IPS DF 6.9 (cell line): Measurements from ENCODE around the gene OR2H1.

Experiments
- DNase-seq: peaks from one replicate; pipeline ENCODE4 v3.0.0-alpha.2; 2013; ENCODE audit warnings: low read depth, low spot score
- H3K27ac ChIP-seq: one replicate; pipeline ENCODE4 v1.5.1; 2013; ENCODE audit warnings: low read length, control low read depth
- H3K27me3 ChIP-seq: 2 replicates; pipeline ENCODE4 v1.6.1; 2013; ENCODE audit warnings: mild to moderate bottlenecking, low read length; ENCODE audit not compliant: control insufficient read depth, insufficient read depth
- H3K36me3 ChIP-seq: 2 replicates; pipeline ENCODE4 v1.6.1; 2013; ENCODE audit warnings: low read length; ENCODE audit not compliant: control insufficient read depth, insufficient read depth
- H3K4me1 ChIP-seq: 2 replicates; pipeline ENCODE4 v1.6.1; 2013; ENCODE audit warnings: low read length; ENCODE audit not compliant: control insufficient read depth, insufficient read depth
- H3K4me3 ChIP-seq: 2 replicates; pipeline ENCODE4 v1.5.1; 2013; ENCODE audit warnings: mild to moderate bottlenecking, low read length
- H3K9me3 ChIP-seq: 2 replicates; pipeline ENCODE4 v1.6.1; 2013; ENCODE audit warnings: low read length, inconsistent platforms; ENCODE audit not compliant: control insufficient read depth, insufficient read depth
- WGBS: extraction: QIAGEN DNeasy Blood & Tissue Kit; methylation state at CpG from one replicate; pipeline ENCODE4 v1.1.7; 2013; ENCODE audit warnings: mixed read lengths, missing lambda C conversion rate; ENCODE audit not compliant: insufficient read length, insufficient coverage; 5-methylcytosine and 5-hydroxymethylcytosine counted together

Gene OR2H1

DNA sequence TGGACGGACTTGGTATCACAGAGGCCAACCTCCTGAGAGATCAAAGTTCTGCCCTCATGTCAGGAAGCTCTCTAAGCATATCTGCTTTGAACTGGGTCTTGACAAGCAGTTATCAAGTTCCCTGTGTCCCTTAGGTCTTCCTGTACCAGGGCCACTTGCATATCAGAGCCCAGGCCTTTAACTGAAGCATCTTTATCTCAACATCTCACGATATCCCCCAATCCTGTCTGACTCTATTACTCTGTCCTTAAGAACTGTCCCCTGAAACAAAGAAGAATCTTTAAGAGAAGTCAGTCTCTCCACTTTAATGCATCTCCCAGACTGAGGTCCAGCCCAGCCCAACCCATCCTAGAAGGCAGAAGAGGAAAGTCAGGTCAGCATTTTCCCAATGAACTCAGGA, 22.6 kb downstream of the OR2H1 start:
- no peak for DNase-seq
- no peaks in the 10 kb centered on the region for H3K9me3 ChIP-seq
- WGBS = no CpG with 5 or more reads among the region's 2 CpGs
- H3K4me1 ChIP-seq = no peaks in the 10 kb centered on the region
- no peak overlapping the region for H3K4me3 ChIP-seq
- H3K36me3 ChIP-seq = no peaks in the 10 kb centered on the region
- H3K27me3 ChIP-seq = no peaks in the 10 kb centered on the region
- H3K27ac ChIP-seq = no peak overlapping the region

DNA sequence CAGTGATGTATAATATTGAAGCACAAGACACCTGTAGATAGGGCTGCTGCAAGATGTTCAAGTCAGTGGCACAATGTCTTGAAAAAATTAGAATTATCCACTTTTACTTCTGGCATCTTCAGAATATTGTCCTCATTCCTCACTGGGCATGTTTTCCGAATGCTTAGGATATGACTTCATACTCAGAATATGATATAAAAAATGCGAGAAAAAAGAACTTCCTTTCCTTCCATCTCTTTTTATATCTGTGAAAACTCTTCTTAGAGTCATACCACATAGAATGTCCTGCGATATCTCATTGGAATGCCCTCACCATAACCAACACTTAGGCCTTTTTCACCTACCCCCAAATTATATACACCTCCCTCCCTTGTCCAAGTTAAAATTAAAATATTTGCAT, 26.2 kb downstream of the OR2H1 start:
- no peak overlapping the region for H3K4me3 ChIP-seq

DNA sequence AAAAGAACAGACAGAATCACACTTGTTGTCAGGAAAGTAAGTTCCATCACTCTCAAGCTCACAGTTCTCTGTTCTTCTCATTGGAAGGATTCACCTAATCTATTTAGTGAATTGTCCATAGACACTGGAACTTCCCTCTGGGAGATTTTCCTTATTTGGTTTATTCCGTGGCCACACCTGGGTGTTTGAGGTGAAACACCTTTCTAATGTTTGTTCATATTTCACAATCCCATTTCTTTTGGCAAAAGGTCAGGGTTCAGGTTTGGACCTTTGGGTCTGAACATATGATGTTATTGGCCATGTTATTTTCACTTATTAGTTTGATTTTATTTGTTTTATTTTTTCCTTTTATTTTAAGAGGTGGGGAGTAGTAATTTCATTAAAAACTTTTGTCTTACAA, 26.8 kb downstream of the OR2H1 start:
- Histone ChIP-seq H3K4me1 (no peaks in the 10 kb centered on the region), H3K27me3 (no peaks in the 10 kb centered on the region), H3K9me3 (no peaks in the 10 kb centered on the region), H3K27ac (no peak overlapping the region), H3K4me3 (no peak overlapping the region), H3K36me3 (no peaks in the 10 kb centered on the region)
- DNase-seq = no peak
- WGBS = no CpG with 5 or more reads among the region's 1 CpG

More for the DNA sequence above, 26.2 kb downstream of the OR2H1 start:
- Histone ChIP-seq H3K4me1 (no peaks in the 10 kb centered on the region), H3K36me3 (no peaks in the 10 kb centered on the region), H3K9me3 (no peaks in the 10 kb centered on the region), H3K27me3 (no peaks in the 10 kb centered on the region), H3K27ac (no peak overlapping the region)
- no peak for DNase-seq
- WGBS = no CpG with 5 or more reads among the region's 3 CpGs

DNA sequence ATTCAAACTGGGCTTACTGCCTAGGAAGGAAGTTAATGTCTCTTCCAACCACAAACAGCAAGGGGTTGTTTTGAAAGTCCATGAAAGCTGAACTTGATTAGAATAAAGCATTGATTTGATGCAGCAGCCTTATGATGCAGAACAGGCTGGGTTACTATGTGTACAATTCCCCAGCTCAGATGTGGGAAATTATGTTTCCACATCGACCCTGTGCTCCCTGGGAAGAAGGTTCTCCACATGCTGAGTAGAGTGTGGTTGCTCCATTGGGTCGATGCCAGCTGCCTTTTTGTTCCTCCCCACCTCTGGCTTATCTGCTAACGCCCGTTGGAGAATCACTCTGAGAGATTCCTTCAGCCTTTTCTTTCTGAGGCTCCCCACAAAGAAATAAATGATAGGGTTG, 29.6 kb downstream of the OR2H1 start:
- H3K4me3 ChIP-seq = no peak overlapping the region
- no peak for DNase-seq
- no peaks in the 10 kb centered on the region for H3K9me3 ChIP-seq
- H3K36me3 ChIP-seq = no peaks in the 10 kb centered on the region
- H3K27ac ChIP-seq = no peak overlapping the region
- H3K4me1 ChIP-seq = no peaks in the 10 kb centered on the region
- no CpG with 5 or more reads among the region's 4 CpGs for WGBS
- H3K27me3 ChIP-seq = no peaks in the 10 kb centered on the region

DNA sequence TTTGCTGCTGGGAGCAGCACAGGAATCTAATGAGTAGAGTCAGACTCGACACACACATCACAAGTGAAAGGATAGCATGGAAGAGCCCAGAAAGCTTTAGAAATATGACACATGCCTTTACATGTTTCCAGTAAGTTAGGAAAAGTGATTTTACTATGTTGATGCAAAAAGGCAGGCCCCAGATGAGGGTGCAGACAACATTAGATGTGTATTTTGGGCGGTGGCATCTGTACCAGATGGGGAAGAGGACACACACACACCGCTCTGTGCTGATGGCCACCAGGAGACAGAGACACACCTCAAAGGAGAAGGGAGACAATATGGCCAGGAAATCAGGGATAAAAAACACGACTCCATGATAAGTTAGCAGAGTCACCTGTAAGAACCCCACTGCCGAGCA, 30.2 kb downstream of the OR2H1 start:
- Histone ChIP-seq H3K36me3 (no peaks in the 10 kb centered on the region), H3K4me1 (no peaks in the 10 kb centered on the region), H3K9me3 (no peaks in the 10 kb centered on the region), H3K4me3 (no peak overlapping the region), H3K27ac (no peak overlapping the region), H3K27me3 (no peaks in the 10 kb centered on the region)
- no CpG with 5 or more reads among the region's 5 CpGs for WGBS
- DNase-seq = no peak

DNA sequence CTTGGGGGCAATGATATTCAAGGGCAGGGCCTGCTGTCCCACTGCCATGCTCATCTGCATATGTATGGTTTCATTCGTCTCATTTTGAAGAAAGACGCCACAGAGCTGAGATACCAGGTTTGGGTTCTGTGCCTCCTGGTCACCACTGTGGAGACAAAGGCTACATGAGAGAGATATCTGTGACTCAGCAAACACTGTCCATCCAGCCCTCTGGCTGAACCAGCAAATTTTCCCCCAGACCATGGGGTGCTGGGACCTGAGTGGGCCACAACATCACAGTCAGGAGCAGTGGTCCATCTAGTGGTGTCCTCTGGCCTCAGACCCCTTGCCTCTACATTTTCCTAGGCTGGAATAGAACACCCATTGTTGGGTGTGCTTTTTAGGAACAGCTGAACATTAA, 30.7 kb downstream of the OR2H1 start, which contains the start of gene MAS1L:
Gene MAS1L, minus strand, starts transcription at position 297 of the 400 bp plus-strand sequence. Its CDS starts 54 bp downstream, at position 243.
- Histone ChIP-seq H3K27ac (no peak within 1 kb of the TSS), H3K9me3 (no peaks in the 10 kb centered on the region), H3K4me3 (no peak within 1 kb of the TSS), H3K27me3 (no peaks in the 10 kb centered on the region), H3K36me3 (no peaks in the 10 kb centered on the region), H3K4me1 (no peaks in the 10 kb centered on the region)
- WGBS = no CpG with 5 or more reads among the region's 2 CpGs
- DNase-seq = no peak

DNA sequence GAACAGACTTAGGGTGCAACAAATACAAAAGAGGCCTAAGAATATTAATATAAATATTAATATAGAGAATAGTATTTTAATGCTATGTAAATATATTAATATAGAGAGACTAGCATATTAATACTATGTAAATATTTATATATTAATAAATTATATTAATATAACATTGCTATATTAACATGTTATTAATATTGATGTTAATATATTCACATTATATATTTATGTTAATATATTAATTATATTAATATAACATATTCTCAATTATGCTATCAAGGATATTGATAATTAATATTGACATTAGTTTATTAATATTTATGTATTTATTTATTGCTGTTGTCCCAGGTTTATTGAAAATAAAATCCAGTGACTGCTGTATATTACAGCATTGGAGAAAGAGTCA, 31.9 kb downstream of the OR2H1 start:
- Histone ChIP-seq H3K9me3 (no peaks in the 10 kb centered on the region), H3K36me3 (no peaks in the 10 kb centered on the region), H3K4me3 (no peak overlapping the region), H3K27me3 (no peaks in the 10 kb centered on the region), H3K27ac (no peak overlapping the region), H3K4me1 (no peaks in the 10 kb centered on the region)
- DNase-seq = no peak

DNA sequence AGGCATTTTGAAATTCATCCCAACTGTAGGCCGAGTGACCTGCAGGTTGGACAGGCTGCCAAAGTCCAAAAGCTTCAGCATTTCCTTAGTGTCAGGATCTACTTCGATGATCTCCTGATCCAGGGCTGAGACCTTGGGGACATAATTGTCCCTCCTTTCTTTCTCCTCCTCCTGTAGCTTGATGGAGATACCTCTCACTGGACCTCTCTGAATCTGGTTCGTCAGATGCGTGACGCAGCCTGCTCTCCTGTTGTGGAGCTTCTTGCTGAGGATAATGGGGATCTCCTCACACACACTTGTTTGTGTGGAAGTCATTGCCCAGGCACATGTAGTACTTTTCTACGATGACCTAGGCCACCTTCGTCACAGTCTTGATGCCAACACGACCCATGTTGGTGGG, 32.3 kb downstream of the OR2H1 start:
- no peaks in the 10 kb centered on the region for H3K4me1 ChIP-seq
- H3K27ac ChIP-seq = no peak overlapping the region
- no CpG with 5 or more reads among the region's 8 CpGs for WGBS
- H3K9me3 ChIP-seq = no peaks in the 10 kb centered on the region
- no peaks in the 10 kb centered on the region for H3K36me3 ChIP-seq
- H3K27me3 ChIP-seq = no peaks in the 10 kb centered on the region
- no peak overlapping the region for H3K4me3 ChIP-seq
- no peak for DNase-seq

DNA sequence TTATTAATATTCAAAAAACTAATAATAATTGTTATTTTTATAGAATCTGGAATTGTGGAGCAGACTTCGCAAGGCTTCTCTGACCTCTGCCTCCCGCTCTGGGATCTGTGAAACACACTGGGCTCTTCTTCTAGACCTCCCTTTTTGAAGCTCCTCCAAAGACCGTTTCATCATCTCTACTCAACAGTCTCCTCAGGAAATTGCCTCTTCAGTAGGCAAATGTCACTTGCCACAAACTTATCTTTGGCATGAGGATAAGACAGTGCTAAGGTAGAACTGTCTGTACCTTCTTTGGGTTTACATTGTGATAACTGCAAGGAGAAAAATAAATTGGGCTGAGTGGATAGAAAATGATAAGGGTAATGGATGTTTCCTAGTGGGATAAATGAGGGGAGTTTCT, 33.1 kb downstream of the OR2H1 start:
- Histone ChIP-seq H3K4me1 (no peaks in the 10 kb centered on the region), H3K4me3 (no peak overlapping the region), H3K9me3 (no peaks in the 10 kb centered on the region), H3K27me3 (no peaks in the 10 kb centered on the region), H3K36me3 (no peaks in the 10 kb centered on the region), H3K27ac (no peak overlapping the region)
- DNase-seq = no peak
- no CpG with 5 or more reads among the region's 3 CpGs for WGBS

DNA sequence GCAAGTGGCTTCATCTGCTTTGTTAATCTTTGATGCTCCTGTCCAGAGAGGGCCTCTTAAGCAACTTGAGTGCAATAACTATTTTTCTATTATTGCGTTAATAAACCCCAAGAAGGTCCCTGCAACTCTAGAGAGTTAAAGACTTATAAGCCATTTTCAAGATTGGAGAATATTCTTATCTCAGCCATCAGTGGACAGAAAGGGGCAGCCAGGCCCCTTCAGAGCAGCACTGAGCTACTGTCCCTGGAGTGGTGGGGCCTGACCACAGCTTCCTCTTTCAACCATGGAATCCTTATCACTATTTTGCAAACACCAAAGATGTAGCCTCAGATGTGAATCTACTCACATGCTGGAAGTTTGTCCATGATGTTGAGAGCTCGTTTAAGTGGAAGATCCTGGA, 33.6 kb downstream of the OR2H1 start:
- Histone ChIP-seq H3K36me3 (no peaks in the 10 kb centered on the region), H3K27me3 (no peaks in the 10 kb centered on the region), H3K4me1 (no peaks in the 10 kb centered on the region), H3K27ac (no peak overlapping the region), H3K4me3 (no peak overlapping the region), H3K9me3 (no peaks in the 10 kb centered on the region)
- WGBS = no CpG with 5 or more reads among the region's 2 CpGs
- DNase-seq = no peak

DNA sequence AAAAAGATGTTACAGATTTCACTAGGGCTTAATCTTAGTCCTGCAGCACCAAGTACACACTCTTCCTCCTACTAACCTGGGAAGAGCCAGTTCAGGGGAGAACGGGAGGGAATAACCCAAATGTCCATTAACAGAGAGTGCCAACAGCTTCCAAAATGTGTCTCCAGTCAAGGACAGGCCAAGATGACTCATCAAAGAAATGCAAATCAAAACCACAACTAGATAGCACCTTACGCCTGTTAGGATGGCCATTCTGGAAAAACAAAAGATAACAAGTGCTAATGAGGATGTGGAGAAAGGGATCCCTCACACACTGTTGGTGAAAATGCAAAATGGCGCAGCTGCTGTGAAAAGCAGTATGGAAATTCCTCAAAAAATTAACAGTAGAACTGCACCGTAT, 34.6 kb downstream of the OR2H1 start:
- no peak for DNase-seq
- Histone ChIP-seq H3K9me3 (no peaks in the 10 kb centered on the region), H3K4me3 (no peak overlapping the region), H3K27ac (no peak overlapping the region), H3K27me3 (no peaks in the 10 kb centered on the region), H3K4me1 (no peaks in the 10 kb centered on the region), H3K36me3 (no peaks in the 10 kb centered on the region)
- WGBS = no CpG with 5 or more reads among the region's 4 CpGs
